Stimulated activated CD4-positive, alpha-beta T cell treated with anti-CD3 and anti-CD28 coated beads, Interleukin-4, amount 100 ng/mL, for 24 hours (primary cell): ENCODE measurements around the gene DOCK8.
"Not testable (repeated sequence)": the region's sequence is repeated elsewhere in the genome, so short reads cannot be mapped to it uniquely, and the experiment has no call there.

Experiments
- DNase-seq: peaks from one replicate; pipeline ENCODE4 v3.0.0-alpha.2; 2020

The DOCK8 gene

GRCh38 chr9:227860-228259, 13.2 kb downstream of the DOCK8 start:
- DNase-seq = no peak

GRCh38 chr9:228929-229695, 14.4 kb downstream of the DOCK8 start:
- no peak for DNase-seq

- DNase-seq = not testable (repeated sequence)
Observed at GRCh38 chr9:231625-232024, 17.0 kb downstream of the DOCK8 start.

- not testable (repeated sequence) for DNase-seq
Observed at GRCh38 chr9:233708-234107, 19.0 kb downstream of the DOCK8 start.

- DNase-seq = no peak
Observed at GRCh38 chr9:237141-237857, 22.6 kb downstream of the DOCK8 start.

- no peak for DNase-seq
Observed at GRCh38 chr9:237858-238345, 23.2 kb downstream of the DOCK8 start.

GRCh38 chr9:242461-243080, 27.9 kb downstream of the DOCK8 start:
- DNase-seq = no peak

- DNase-seq = no peak
Observed at GRCh38 chr9:248278-248961, 33.8 kb downstream of the DOCK8 start.

- DNase-seq = no peak
Observed at GRCh38 chr9:249025-249424, 34.4 kb downstream of the DOCK8 start.

GRCh38 chr9:250039-250438, 35.4 kb downstream of the DOCK8 start:
- no peak for DNase-seq

GRCh38 chr9:250625-251024, 36.0 kb downstream of the DOCK8 start:
- no peak for DNase-seq

- DNase-seq = no peak
Observed at GRCh38 chr9:251398-251797, 36.7 kb downstream of the DOCK8 start.

- no peak for DNase-seq
Observed at GRCh38 chr9:253539-253938, 38.9 kb downstream of the DOCK8 start.

- no peak for DNase-seq
Observed at GRCh38 chr9:254516-254915, 39.9 kb downstream of the DOCK8 start.

GRCh38 chr9:257957-258356, 43.3 kb downstream of the DOCK8 start:
- no peak for DNase-seq

- no peak for DNase-seq
Observed at GRCh38 chr9:259405-260404, 45.0 kb downstream of the DOCK8 start.

GRCh38 chr9:264231-264630, 49.6 kb downstream of the DOCK8 start:
- no peak for DNase-seq

- no peak for DNase-seq
Observed at GRCh38 chr9:265209-265870, 50.7 kb downstream of the DOCK8 start.

GRCh38 chr9:266228-266627, 51.6 kb downstream of the DOCK8 start:
- no peak for DNase-seq

- no peak for DNase-seq
Observed at GRCh38 chr9:268616-269015, 54.0 kb downstream of the DOCK8 start.

GRCh38 chr9:269081-269711, 54.5 kb downstream of the DOCK8 start:
- DNase-seq = no peak
